Tibial nerve (tissue), 3 donors: ENCODE data around the gene UBE2I.

Source experiments
- POLR2A ChIP-seq, 2 donors: fragments of 450-650 bp; IDR thresholded peaks; one replicate each; pipeline ENCODE4 v1.6.1; 2017; ENCODE audit warnings: antibody characterized with exemption in 2 of 2, mild to moderate bottlenecking in 2 of 2, moderate library complexity in 2 of 2
- TF ChIP-seq, protein P1 (sequence below), 5 experiments: fragments of 200-600 bp in 3 of 5; fragments of 450-650 bp in 2 of 5; sonication (generic) in 3 of 5; IDR thresholded peaks; one replicate each; pipeline ENCODE4 v1.5.1; 2016 to 2019; ENCODE audit warnings: antibody characterized with exemption in 5 of 5, mild to moderate bottlenecking in 3 of 5, moderate library complexity in 2 of 5

DNA sequence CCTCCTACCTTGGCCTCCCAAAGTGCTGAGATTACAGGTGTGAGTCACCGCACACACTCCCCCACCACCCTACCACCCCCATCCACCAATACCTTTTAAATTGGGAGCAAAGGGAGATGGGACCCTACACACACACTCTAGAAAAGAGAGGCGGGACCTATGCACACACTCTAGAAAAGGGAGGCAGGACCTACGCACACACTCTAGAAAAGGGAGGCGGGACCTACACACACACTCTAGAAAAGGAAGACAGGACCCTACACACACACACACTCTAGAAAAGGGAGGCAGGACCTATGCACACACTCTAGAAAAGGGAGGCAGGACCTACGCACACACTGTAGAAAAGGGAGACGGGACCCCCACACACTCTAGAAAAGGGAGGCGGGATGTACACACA is 34.7 kb upstream of the UBE2I start:
- TF ChIP-seq, protein P1, sequence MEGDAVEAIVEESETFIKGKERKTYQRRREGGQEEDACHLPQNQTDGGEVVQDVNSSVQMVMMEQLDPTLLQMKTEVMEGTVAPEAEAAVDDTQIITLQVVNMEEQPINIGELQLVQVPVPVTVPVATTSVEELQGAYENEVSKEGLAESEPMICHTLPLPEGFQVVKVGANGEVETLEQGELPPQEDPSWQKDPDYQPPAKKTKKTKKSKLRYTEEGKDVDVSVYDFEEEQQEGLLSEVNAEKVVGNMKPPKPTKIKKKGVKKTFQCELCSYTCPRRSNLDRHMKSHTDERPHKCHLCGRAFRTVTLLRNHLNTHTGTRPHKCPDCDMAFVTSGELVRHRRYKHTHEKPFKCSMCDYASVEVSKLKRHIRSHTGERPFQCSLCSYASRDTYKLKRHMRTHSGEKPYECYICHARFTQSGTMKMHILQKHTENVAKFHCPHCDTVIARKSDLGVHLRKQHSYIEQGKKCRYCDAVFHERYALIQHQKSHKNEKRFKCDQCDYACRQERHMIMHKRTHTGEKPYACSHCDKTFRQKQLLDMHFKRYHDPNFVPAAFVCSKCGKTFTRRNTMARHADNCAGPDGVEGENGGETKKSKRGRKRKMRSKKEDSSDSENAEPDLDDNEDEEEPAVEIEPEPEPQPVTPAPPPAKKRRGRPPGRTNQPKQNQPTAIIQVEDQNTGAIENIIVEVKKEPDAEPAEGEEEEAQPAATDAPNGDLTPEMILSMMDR (IDR thresholded peaks at IDR 0.05) = no peak
- TF ChIP-seq POLR2A (IDR thresholded peaks at IDR 0.05) = no peak
